ENCODE results near the gene KCNK17.

Gene KCNK17

GRCh38 chr6:39266782-39267355 is 47.4 kb downstream of the KCNK17 start:
- no peak for DNase-seq

- DNase-seq = no peak
These were observed 47.8 kb downstream of the KCNK17 start for GRCh38 chr6:39266375-39266774.

- no peak for DNase-seq
These were observed 50.7 kb downstream of the KCNK17 start for GRCh38 chr6:39263303-39264037.

GRCh38 chr6:39261751-39262150 is 52.5 kb downstream of the KCNK17 start:
- no peak for DNase-seq

GRCh38 chr6:39260953-39261352 is 53.3 kb downstream of the KCNK17 start:
- no peak for DNase-seq

- no peak for DNase-seq
These were observed 53.8 kb downstream of the KCNK17 start for GRCh38 chr6:39260456-39260855.

GRCh38 chr6:39256294-39256940 is 57.8 kb downstream of the KCNK17 start:
- no peak for DNase-seq

- DNase-seq = no peak
These were observed 59.2 kb downstream of the KCNK17 start for GRCh38 chr6:39254999-39255535.

- no peak for DNase-seq
These were observed 62.8 kb downstream of the KCNK17 start for GRCh38 chr6:39251406-39251805.

- no peak for DNase-seq
These were observed 63.7 kb downstream of the KCNK17 start for GRCh38 chr6:39250507-39250906.

GRCh38 chr6:39249278-39249677 is 64.9 kb downstream of the KCNK17 start:
- no peak for DNase-seq

Measured in midbrain (tissue), 1 donor.